Neural crest cell (in vitro differentiated cells): ENCODE measurements around the gene PIGQ. TPM values are rescaled to one million over a fixed set of nuclear protein-coding genes. Genes with fewer than 3 reads are reported as not detected.
A peak's percentile ranks its signal among the peaks of the same experiment; 100 is the strongest.

ENCODE experiments used
- DNase-seq: peaks from one replicate; pipeline ENCODE4 v3.0.0; 2021; ENCODE audit warnings: low read depth, mixed read lengths, low spot score
- H3K27ac Mint-ChIP-seq: one replicate; pipeline ENCODE4 v1.8.0; 2021; ENCODE audit warnings: mild to moderate bottlenecking, mixed read lengths; ENCODE audit not compliant: unreplicated experiment
- H3K27me3 Mint-ChIP-seq: 2 replicates; pipeline ENCODE4 v1.8.0; 2021; ENCODE audit warnings: low read depth, mild to moderate bottlenecking, mixed read lengths
- H3K36me3 Mint-ChIP-seq: 2 replicates; pipeline ENCODE4 v1.8.0; 2021; ENCODE audit warnings: low read depth, mild to moderate bottlenecking, mixed read lengths
- H3K4me1 Mint-ChIP-seq: 2 replicates; pipeline ENCODE4 v1.8.0; 2021; ENCODE audit warnings: mixed read lengths
- H3K4me3 Mint-ChIP-seq: one replicate; pipeline ENCODE4 v1.8.0; 2021; ENCODE audit warnings: mild to moderate bottlenecking, mixed read lengths
- H3K9me3 Mint-ChIP-seq: 2 replicates; pipeline ENCODE4 v1.8.0; 2021; ENCODE audit warnings: mixed read lengths
- CTCF ChIP-seq: fragments of 200-600 bp; sonication (generic); conservative IDR thresholded peaks from 2 replicates; pipeline ENCODE4 v1.5.0; 2021; ENCODE audit warnings: antibody characterized with exemption, mild to moderate bottlenecking
- total RNA-seq: library from RNA; stranded (reverse); gene quantifications from 2 replicates; pipeline ENCODE4 v1.2.1, GENCODE V29; 2021

The PIGQ gene
- total RNA-seq, 1 donor from 2014 or later, result 91.7 TPM

DNA sequence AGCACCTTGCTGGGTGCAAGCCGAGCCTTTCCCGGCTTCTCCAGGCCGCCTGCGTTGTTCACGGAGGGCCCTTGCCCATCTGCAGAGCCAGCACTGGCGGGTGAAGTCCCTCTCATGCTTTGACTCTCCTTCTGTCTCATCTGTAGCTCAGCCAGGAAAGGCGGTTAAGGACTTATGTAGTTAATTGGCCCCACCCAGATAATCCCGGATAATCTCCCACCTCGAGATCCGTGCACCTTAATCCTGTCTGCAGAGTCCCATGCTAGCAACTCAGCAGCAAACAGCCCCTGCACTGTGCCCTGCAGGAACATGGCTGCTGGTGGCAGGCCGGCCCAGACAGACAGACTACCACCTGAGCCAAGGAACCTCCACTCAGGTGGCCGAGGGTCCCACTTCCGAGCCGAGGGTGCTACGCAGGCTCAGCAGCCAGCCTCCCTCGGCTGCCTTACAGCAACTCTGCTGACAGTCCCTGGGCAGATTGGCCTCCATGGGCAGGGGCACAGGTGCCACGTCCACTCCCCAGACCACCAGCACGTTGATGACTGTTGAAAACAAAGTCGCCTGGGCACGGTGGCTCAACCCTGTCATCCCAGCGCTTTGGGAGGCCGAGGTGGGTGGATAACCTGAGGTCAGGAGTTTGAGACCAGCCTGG lies 37.0 kb downstream of the PIGQ start:
- Mint-ChIP-seq H3K4me3 (no peak overlapping the region), H3K4me1 (peaks cover 8% of the 10 kb centered on the region), H3K36me3 (peaks cover 25% of the 10 kb centered on the region), H3K27me3 (no peaks in the 10 kb centered on the region), H3K27ac (no peak overlapping the region), H3K9me3 (peaks cover 3% of the 10 kb centered on the region)
- no peak for TF ChIP-seq CTCF
- DNase-seq, result no peak

DNA sequence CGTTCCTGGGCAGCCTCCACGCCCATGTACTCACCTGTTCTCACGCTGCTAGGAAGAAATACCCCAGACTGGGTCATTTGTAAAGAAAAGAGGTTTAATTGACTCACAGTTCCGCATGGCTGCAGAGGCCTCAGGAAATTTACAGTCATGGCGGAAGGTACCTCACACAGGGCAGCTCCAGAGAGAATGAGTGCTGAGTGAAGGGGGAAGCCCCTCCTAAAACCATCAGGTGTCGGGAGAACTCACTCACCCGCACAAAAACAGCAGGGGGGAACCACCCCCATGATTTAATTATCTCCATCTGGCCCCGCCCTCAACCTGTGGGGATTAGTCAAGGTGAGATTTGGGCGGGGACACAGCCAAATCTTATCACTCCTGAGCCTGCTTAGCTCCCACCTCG lies 38.3 kb downstream of the PIGQ start:
- peak overlapping the region; percentile 78 for H3K27ac Mint-ChIP-seq
- TF ChIP-seq CTCF, result no peak
- H3K4me3 Mint-ChIP-seq, result no peak overlapping the region
- peaks cover 8% of the 10 kb centered on the region for H3K4me1 Mint-ChIP-seq
- peaks cover 25% of the 10 kb centered on the region for H3K36me3 Mint-ChIP-seq
- H3K9me3 Mint-ChIP-seq, result peaks cover 3% of the 10 kb centered on the region
- no peaks in the 10 kb centered on the region for H3K27me3 Mint-ChIP-seq
- DNase-seq, result no peak

- Mint-ChIP-seq H3K4me3 (no peak overlapping the region), H3K27ac (no peak overlapping the region), H3K4me1 (peaks cover 8% of the 10 kb centered on the region), H3K27me3 (no peaks in the 10 kb centered on the region), H3K9me3 (peaks cover 4% of the 10 kb centered on the region), H3K36me3 (peaks cover 25% of the 10 kb centered on the region)
- no peak for TF ChIP-seq CTCF
- no peak for DNase-seq
These were observed 39.5 kb downstream of the PIGQ start for GRCh38 chr16:609316-609715.

DNA sequence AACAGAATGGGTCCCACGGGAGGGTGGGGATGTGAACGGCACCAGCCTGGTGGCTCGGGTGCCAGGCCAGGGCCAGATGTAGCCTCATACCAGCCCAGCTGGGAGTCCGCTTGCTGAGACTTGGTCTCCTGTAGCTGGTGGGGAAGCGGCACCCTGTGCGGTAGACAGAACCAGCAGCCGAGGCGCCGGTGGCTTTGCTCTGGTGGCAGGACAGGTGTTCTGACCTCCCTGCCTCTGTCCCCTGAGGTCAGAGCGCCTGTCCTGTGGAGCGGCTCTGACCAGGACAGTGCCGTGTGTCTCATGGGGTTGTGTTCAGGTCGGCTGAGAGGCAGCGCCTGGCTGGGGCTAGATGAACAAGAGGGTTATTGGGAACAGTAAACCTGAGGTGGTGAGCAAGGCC lies 40.2 kb downstream of the PIGQ start:
- no peak for DNase-seq
- no peaks in the 10 kb centered on the region for H3K27me3 Mint-ChIP-seq
- H3K27ac Mint-ChIP-seq, result no peak overlapping the region
- H3K4me3 Mint-ChIP-seq, result no peak overlapping the region
- peaks cover 2% of the 10 kb centered on the region for H3K9me3 Mint-ChIP-seq
- peaks cover 27% of the 10 kb centered on the region for H3K36me3 Mint-ChIP-seq
- TF ChIP-seq CTCF, result no peak
- peaks cover 8% of the 10 kb centered on the region for H3K4me1 Mint-ChIP-seq

DNA sequence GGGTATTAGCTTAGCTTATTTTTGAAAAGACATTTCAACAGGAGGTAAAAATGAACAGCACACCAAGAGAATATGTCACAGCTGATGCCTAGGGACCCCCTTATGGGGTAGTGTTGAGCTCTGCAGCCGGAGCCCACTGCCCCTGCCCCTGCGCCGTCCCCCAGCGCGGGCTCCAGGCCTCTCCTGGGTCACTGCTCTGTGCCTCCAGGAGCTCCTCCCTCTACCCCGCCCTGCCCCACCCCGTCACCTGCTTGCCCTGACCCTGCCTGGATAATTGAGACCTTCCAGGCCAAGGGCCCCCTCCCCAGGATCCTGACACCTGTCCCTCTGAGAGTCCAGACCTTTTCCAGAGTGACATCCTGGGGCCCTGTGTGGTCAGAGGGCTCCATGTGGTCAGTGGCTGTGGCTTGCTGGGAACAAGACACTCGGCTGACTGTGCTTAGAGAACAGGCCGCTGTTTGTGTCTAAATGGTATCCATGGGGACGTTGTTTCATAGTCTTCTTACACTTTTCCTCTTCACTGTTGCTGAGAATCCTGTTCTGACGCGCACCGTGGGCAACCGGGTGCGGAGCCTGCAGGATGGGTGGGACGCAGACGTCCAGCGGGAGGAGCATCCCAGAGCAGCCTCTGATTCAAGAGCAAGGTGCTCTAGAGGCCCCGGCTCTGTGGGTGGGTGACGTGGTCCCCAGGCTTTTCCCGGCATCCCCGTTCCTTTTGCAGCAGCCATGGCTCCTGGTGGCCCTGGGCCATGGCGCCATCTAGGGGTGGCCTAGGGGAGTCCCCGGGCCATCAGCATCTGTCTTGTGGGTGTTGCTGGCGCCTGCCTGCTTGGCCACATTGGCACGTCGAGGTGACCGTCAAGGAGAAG lies 41.0 kb downstream of the PIGQ start:
- Mint-ChIP-seq H3K9me3 (peaks cover 2% of the 10 kb centered on the region), H3K27ac (peak overlapping the region; percentile 88), H3K4me1 (peaks cover 8% of the 10 kb centered on the region), H3K4me3 (no peak overlapping the region), H3K27me3 (no peaks in the 10 kb centered on the region), H3K36me3 (peaks cover 21% of the 10 kb centered on the region)
- no peak for DNase-seq
- peak; percentile 64 for TF ChIP-seq CTCF
